ENCODE results near the gene FRMD1. TPM values are rescaled to one million over a fixed set of nuclear protein-coding genes. Genes with fewer than 3 reads are reported as not detected.

The FRMD1 gene
- total and polyA plus RNA-seq, 2 donors (not counting 1 experiment from before 2014, with no cell fraction given): not detected

DNA sequence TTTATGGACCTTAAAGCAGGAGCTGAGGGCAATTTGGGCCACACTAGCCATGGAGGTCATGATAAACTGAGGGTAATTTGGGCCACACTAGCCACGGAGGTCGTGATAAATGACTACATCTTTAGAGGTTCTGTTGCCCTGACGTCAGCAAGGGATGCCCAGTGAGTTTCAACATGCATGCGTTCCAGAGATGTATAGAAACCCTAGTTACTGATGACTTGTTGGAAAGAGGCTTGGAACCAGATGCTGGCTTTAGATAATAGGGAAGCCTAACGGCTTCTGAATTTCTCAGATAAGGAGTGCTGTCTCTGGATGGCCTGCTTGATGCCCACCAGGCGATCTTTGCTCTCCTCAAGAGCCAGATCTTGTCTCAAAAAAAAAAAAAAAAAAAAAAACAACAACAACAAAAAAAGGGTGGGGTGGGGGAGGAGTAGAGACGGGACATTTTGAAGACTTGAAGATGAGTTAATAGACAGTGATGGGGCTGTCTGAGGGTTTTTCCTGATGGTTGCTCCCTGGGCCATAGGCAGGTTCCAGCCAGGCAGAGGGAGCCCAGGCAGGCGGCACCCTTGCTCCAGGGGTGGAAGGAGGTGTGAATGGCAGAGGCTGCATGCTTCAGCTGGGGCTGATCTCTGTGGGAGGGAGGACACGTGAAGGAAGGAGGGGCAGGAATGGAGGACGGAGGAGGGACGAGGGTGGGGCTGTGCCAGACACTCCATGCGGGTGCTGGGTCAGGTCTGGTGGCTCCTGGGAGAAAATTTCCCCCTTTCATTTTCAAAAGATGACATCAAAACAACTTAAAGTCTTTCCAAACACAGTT lies 27.0 kb upstream of the FRMD1 start:
- POLR2A ChIA-PET: no interaction called here
- Mint-ChIP-seq H3K27me3 (peaks cover 32% of the 10 kb centered on the region), H3K9me3 (ENCODE audit: insufficient read depth) (no peaks in the 10 kb centered on the region), H3K27ac (no peak overlapping the region), H3K4me1 (no peaks in the 10 kb centered on the region), H3K4me3 (no peak overlapping the region)
- peaks cover 0 to 3% (median 0%) of the 10 kb centered on the region in 4 experiments for H3K27me3 ChIP-seq (replicated peaks in 1 of 4; ENCODE audit: control extremely low read depth in 1 of 4, control insufficient read depth in 3 of 4, insufficient read depth in 4 of 4, low read length in 3 of 4)
- no peak for TF ChIP-seq EZH2 (IDR thresholded peaks at IDR 0.05; ENCODE audit: borderline replicate concordance, insufficient read depth, low read depth, low read length, poor library complexity, severe bottlenecking)
- TF ChIP-seq, protein P1, sequence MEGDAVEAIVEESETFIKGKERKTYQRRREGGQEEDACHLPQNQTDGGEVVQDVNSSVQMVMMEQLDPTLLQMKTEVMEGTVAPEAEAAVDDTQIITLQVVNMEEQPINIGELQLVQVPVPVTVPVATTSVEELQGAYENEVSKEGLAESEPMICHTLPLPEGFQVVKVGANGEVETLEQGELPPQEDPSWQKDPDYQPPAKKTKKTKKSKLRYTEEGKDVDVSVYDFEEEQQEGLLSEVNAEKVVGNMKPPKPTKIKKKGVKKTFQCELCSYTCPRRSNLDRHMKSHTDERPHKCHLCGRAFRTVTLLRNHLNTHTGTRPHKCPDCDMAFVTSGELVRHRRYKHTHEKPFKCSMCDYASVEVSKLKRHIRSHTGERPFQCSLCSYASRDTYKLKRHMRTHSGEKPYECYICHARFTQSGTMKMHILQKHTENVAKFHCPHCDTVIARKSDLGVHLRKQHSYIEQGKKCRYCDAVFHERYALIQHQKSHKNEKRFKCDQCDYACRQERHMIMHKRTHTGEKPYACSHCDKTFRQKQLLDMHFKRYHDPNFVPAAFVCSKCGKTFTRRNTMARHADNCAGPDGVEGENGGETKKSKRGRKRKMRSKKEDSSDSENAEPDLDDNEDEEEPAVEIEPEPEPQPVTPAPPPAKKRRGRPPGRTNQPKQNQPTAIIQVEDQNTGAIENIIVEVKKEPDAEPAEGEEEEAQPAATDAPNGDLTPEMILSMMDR (IDR thresholded peaks at IDR 0.05): no peak
- H3K4me3 ChIP-seq (ENCODE audit: control extremely low read depth in 1 of 5, extremely low read depth in 1 of 5, insufficient read depth in 1 of 5, low read depth in 2 of 5, low read length in 4 of 5): no peak overlapping the region
- H3K9me3 ChIP-seq (ENCODE audit: control extremely low read depth in 1 of 3, control insufficient read depth in 2 of 3, insufficient read depth in 1 of 3, low read length in 2 of 3): no peaks in the 10 kb centered on the region
- no peak overlapping the region for H3K27ac ChIP-seq (ENCODE audit: low read length in 2 of 2)
- no peak overlapping the region for H3K4me2 ChIP-seq (replicated peaks; ENCODE audit: low read depth, low read length, poor library complexity, severe bottlenecking)
- CTCF ChIA-PET: no interaction called here
- intact Hi-C loops (cut with micrococcal nuclease): no loop called here
- WGBS (ENCODE audit: insufficient coverage): 74% methylated on average over 6 of the region's 12 CpGs
- no peaks in the 10 kb centered on the region for H4K20me1 ChIP-seq (ENCODE audit: control insufficient read depth, insufficient read depth, low read length, poor library complexity, severe bottlenecking)
- H3K9ac ChIP-seq (ENCODE audit: low read length): no peak overlapping the region
- ATAC-seq (ENCODE audit: low read depth) (no peak), DNase-seq (no peak)
- H3K36me3 ChIP-seq (replicated peaks in 1 of 2; ENCODE audit: control extremely low read depth in 1 of 2, control insufficient read depth in 1 of 2, extremely low read depth in 1 of 2, insufficient read depth in 2 of 2, low read length in 1 of 2): no peaks in the 10 kb centered on the region
- H3K4me1 ChIP-seq (ENCODE audit: control insufficient read depth in 2 of 2, insufficient read depth in 2 of 2, low read length in 2 of 2): no peaks in the 10 kb centered on the region
- H2AFZ ChIP-seq (ENCODE audit: insufficient read depth, low read depth, low read length, poor library complexity, severe bottlenecking): no peak overlapping the region
- no peaks in the 10 kb centered on the region for H3K79me2 ChIP-seq (ENCODE audit: control insufficient read depth, insufficient read depth, low read length)

DNA sequence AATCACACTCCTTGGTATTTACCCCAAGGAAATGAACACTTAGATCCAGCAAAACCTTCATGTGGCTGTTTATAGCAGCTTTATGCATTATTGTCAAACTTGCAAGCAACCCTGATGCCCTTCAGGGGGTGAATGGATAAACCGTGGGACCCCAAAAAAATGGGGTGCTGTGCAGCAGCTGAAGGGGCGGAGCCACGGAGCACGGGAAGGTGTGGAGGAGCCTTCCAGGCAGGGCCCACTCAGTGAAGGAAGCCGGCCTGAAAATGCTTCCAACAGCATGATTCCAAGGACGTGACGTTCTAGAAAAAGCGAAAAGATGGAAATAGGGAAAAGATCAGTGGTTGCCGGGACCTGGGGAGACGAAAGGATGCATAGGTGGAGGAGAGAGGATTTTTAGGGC lies 25.6 kb upstream of the FRMD1 start:
- no peak for ATAC-seq (ENCODE audit: low read depth)
- H3K27me3 ChIP-seq (replicated peaks in 1 of 4; ENCODE audit: control extremely low read depth in 1 of 4, control insufficient read depth in 3 of 4, insufficient read depth in 4 of 4, low read length in 3 of 4): peaks cover 0 to 10% (median 1%) of the 10 kb centered on the region in 4 experiments
- no peak overlapping the region for H3K27ac Mint-ChIP-seq

More for the DNA sequence above, 25.6 kb upstream of the FRMD1 start:
- POLR2A ChIA-PET: no interaction called here
- Histone ChIP-seq H3K79me2 (ENCODE audit: control insufficient read depth, insufficient read depth, low read length) (no peaks in the 10 kb centered on the region), H2AFZ (ENCODE audit: insufficient read depth, low read depth, low read length, poor library complexity, severe bottlenecking) (no peak overlapping the region), H3K4me2 (replicated peaks; ENCODE audit: low read depth, low read length, poor library complexity, severe bottlenecking) (no peak overlapping the region), H3K9ac (ENCODE audit: low read length) (no peak overlapping the region), H3K4me3 (ENCODE audit: control extremely low read depth in 1 of 5, extremely low read depth in 1 of 5, insufficient read depth in 1 of 5, low read depth in 2 of 5, low read length in 4 of 5) (no peak overlapping the region), H3K27ac (ENCODE audit: low read length in 2 of 2) (no peak overlapping the region), H3K4me1 (ENCODE audit: control insufficient read depth in 2 of 2, insufficient read depth in 2 of 2, low read length in 2 of 2) (no peaks in the 10 kb centered on the region), H3K9me3 (ENCODE audit: control extremely low read depth in 1 of 3, control insufficient read depth in 2 of 3, insufficient read depth in 1 of 3, low read length in 2 of 3) (no peaks in the 10 kb centered on the region), H4K20me1 (ENCODE audit: control insufficient read depth, insufficient read depth, low read length, poor library complexity, severe bottlenecking) (no peaks in the 10 kb centered on the region), H3K36me3 (replicated peaks in 1 of 2; ENCODE audit: control extremely low read depth in 1 of 2, control insufficient read depth in 1 of 2, extremely low read depth in 1 of 2, insufficient read depth in 2 of 2, low read length in 1 of 2) (no peaks in the 10 kb centered on the region)
- WGBS (ENCODE audit: insufficient coverage): 91% methylated on average over 10 of the region's 10 CpGs
- CTCF ChIA-PET: no interaction called here
- Mint-ChIP-seq H3K9me3 (ENCODE audit: insufficient read depth) (no peaks in the 10 kb centered on the region), H3K27me3 (peaks cover 37% of the 10 kb centered on the region), H3K4me1 (no peaks in the 10 kb centered on the region), H3K4me3 (no peak overlapping the region)
- TF ChIP-seq EZH2 (IDR thresholded peaks at IDR 0.05; ENCODE audit: borderline replicate concordance, insufficient read depth, low read depth, low read length, poor library complexity, severe bottlenecking): no peak
- TF ChIP-seq, protein P1 (IDR thresholded peaks at IDR 0.05): no peak
- no peak for DNase-seq
- intact Hi-C loops (cut with micrococcal nuclease): no loop called here
